SIG-M5 treated with dmso at 0.1 percent for 504 hours (cell line): ENCODE measurements around the gene PHF5A.
A peak's percentile ranks its signal among the peaks of the same experiment; 100 is the strongest.
"Not testable (repeated sequence)": the region's sequence is repeated elsewhere in the genome, so short reads cannot be mapped to it uniquely, and the experiment has no call there.

Experiments
- DNase-seq: peaks from one replicate; lab custom pipeline; 2025; ENCODE audit not compliant: unreplicated experiment; lab: John Stamatoyannopoulos, UW

The PHF5A gene

GRCh38 chr22:41448189-41448808 lies 20.2 kb downstream of the PHF5A start:
- DNase-seq, result peak; percentile 99

DNA sequence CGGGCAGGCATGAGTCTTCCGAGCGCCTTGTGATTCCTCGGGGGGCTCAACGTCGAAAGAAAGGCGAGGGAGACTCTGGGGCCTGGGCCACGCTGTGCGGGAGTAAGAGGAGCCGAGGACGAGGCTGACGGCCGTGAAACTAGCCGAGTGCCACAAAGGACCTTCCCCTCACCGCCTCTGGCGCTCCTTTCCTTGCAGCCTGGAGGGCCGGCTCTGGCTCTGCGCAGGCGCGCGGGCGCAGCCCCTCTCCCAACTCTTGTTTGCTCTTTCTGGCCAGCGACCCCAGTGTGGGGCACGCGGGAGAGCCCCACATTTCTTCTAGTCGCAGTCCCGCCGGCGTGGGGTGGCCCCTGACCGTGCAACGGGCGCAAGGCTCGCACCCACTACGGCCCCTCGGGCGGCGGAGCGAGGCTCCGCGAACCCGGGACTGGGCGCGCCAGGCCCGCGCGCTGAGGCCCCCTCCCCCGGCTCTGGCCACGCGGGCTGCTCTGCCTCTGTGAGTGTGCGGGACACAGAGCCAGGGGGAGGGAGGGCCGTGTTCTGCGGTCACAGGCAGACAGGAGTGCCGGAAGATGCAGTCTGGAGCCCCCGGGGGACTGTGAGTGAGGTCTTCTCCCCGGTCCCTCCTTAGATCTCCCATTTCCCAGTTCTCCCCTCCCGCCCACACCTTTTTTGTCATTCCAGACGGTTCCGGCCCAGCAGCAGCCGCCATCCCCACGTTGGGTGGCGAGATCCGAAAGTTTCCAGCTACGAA lies 20.9 kb downstream of the PHF5A start:
- peak; percentile 60 for DNase-seq

DNA sequence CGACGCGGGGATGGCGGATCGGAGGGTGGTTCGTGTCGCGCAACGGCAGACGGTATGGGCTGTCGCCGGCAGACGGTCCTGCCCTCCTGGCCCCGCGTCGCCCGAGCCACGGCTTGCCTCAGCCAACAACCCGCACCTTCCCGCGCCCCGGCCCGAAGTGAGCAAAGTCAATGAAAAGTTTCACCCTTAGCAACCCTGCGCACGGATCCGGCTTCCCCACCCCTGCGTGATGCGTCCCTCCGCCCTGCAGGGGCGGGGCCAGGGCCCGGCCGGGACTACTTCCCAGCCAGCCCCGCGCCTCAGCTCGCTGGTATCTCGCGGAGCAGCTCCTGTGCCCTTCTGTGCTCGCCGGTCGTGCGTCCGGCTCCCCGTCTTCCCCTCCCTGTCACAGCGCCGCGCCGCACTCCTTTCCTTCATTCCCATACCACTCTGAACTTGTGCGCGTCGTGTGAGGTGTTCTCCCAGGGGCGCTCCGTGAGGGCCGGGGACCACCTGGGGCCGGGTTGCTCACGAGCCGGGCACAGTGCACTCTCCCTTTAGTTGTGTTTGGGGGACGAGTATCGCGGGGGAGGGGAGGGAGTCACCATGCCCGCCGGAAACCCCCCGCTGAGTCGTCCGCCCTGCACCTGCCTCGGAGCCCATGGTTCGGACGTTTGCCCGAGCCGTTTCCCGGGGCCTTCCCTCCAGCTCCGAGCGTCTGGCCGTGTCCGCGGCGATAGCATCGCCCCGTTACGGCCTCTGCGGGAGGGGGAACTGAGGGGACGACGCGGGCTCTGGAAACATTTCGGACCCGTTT lies 21.7 kb downstream of the PHF5A start, which contains the start of gene TOB2:
TSS of gene TOB2 (minus strand) at position 163 of the 796 bp plus-strand sequence. CDS start 9,456 bp downstream, outside the sequence.
- peak; percentile 90 for DNase-seq

DNA sequence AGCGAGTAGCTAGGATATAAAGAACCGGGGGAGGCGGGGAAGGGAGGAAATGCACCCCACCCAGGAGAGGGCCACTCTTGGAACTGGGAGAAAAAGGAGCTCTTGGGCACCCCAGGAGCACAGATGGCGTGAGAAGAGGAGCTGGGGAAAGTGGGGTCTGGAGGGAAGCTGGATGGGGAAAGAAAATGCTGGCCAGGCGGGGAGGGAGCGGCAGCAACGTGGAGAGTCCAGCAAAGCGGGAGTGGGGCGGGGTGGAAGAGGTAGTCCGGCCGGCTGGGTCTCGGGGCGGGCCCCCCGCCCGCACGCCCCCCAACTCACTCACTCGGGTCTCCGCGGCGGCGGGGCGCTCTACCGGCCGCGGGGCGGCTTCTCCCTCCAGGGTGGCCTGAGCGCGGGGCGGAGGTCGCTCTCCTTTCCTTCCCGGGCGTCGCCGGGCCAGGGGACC lies 22.4 kb downstream of the PHF5A start:
- peak; percentile 23 for DNase-seq

GRCh38 chr22:41445129-41446056 lies 23.1 kb downstream of the PHF5A start:
- DNase-seq, result peak; percentile 24

DNA sequence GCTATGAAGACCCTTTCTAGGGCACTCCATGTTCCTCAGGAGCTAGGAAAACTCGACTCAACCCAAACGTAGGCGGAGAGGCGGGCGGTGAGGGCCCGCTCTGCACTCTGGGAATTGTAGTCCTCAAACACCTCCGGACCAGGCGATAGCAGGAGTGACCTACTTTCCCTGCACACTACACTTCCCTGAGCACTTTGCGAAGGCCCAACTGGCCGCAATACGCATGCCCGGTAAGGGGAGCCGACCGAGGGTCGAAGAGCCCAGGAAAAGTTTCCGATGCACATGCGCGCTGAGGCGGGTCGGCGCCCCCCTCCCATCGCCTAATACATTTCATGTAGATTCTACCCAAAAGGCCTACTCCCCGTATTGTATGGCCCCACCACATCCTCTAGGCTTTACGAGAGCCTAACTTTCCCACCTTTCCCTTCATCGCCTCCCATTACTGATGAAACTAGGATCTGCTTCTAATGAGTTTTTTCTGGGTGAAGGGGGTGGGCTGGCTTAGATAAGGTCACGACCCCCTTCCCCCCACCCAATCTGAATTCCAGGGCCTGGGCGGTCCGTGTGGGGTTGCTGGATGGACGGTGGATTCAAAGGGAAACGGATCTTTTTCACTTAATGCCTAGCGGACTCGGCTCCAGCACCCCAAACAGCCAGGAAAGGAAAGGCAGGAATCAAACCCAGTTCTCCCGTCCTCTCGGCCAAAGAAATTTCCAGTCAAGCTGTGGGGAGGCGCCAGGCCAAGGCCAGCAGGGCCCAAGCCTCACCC lies 23.9 kb downstream of the PHF5A start:
- peak; percentile 94 for DNase-seq

DNA sequence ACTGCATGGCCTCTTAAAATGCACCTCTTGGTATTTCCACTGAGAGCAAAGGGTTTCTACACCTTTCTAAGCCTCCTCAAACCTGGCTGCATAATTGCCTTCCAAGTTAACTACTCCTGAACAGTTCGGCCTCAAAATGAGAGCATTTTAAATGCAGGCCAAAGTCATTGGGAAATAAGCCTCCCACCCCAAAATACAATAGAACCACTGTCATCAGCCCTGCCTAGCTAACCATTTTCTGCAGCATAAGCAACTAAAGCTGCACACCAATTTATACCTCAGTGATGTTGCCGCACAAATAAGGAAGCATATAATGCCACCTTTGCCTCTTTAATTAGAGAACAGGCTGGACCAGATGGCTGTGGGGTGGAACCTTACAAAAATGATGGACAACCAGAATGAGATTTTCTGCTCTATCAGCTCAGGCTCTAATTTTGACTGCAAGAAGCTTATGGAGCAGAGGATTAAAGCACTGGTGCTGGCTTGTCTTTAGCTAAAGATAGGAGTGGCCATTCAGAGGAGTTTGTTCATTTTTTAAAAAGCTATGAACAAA lies 26.2 kb downstream of the PHF5A start:
- DNase-seq, result no peak

DNA sequence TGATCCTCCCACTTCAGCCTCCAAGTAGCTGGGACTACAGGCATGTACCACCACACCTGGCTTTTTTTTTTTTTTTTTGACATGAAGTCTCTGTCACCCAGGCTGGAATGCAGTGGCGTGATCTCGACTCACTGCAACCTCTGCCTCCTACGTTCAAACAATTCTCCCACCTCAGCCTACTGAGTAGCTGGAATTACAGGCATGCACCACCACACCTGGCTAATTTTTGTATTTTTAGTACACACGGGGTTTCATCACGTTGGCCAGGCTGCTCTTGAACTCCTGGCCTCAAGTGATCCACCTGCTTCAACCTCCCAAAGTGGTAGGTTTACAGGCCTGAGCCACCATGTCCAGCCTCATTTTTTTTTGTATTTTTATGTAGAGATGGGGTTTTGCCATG lies 28.0 kb downstream of the PHF5A start:
- not testable (repeated sequence) for DNase-seq

DNA sequence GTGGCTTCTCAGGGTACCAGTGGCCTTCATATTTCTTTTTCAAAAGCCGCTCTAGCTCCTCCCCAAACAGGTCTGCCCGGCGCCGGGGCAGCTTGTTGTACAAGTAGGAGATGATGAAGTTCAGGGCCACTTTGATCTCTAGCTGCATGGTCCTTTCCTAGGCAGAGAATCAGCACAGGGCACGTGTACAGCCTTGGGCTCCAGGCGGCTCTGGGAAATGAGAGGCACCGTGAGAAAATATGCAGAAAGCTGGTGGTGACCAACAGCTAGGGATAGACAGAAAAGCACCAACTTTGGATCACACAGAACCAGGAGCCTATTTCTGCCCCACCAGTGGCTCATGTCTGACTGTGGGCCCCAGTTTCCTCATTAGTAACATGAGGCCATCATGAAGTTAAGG lies 31.3 kb downstream of the PHF5A start:
- no peak for DNase-seq

- DNase-seq, result no peak
Measured at GRCh38 chr22:41436322-41437113, 32.0 kb downstream of the PHF5A start.

- no peak for DNase-seq
Measured at GRCh38 chr22:41435560-41435959, 32.9 kb downstream of the PHF5A start.

GRCh38 chr22:41434361-41435003 lies 34.0 kb downstream of the PHF5A start:
- DNase-seq, result not testable (repeated sequence)

DNA sequence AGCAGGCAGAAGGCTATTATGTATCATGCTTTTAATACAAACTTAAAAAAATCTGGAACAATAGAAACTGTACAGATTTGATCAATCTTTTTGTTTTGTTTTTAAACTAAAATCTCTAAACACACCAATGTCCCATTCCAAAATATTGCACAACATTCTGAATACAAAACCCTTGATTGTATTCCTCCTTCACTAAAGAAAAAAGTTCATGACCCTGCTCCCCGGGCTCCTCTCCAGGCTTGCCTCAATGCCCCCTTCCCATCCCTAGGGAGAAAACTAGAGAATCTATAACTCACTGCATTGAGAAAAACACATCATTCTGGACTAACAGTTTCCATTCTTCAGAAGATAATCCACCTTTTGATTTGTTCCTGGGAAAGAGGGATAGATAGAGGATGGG lies 35.0 kb downstream of the PHF5A start:
- not testable (repeated sequence) for DNase-seq

GRCh38 chr22:41431656-41432055 lies 36.8 kb downstream of the PHF5A start:
- DNase-seq, result no peak

- DNase-seq, result no peak
Measured at GRCh38 chr22:41429951-41430332, 38.5 kb downstream of the PHF5A start.

GRCh38 chr22:41429232-41429950 lies 39.1 kb downstream of the PHF5A start:
- no peak for DNase-seq

- no peak for DNase-seq
Measured at GRCh38 chr22:41425660-41426365, 42.7 kb downstream of the PHF5A start.
